Prostate gland (tissue), 2 donors: ENCODE measurements around the gene DLGAP1.

Source experiments
- POLR2A ChIP-seq: fragments of 450-650 bp; IDR thresholded peaks from one replicate; pipeline ENCODE4 v1.6.1; 2016; ENCODE audit warnings: antibody characterized with exemption, mild to moderate bottlenecking
- TF ChIP-seq, protein P1 (sequence below), 4 experiments: fragments of 200-600 bp in 2 of 4; fragments of 450-650 bp in 2 of 4; sonication (generic) in 2 of 4; IDR thresholded peaks; 1 replicate in 3 of 4; 2 replicates in 1 of 4; pipeline ENCODE4 v1.5.1; 2016 to 2019; ENCODE audit warnings: antibody characterized with exemption in 4 of 4, mild to moderate bottlenecking in 2 of 4, moderate library complexity in 2 of 4

DNA sequence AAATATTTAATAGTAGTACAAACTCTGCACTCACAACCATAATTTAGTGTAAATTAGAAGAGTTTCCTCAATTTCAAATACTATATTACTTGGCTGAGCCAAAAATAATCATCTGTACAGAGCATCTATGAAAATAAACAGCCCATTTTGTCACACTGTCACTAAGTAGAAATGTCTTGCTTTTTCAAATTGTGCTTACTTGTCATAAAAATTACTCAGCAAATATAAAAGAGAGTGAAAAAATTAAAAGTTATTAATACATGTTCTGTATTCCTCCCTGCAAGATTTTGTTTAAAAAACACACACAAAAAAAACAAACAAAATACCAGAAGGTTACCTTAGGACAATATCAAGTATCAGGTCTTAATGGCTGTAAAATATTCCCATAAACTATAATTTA, 155.7 kb downstream of the DLGAP1 start:
- TF ChIP-seq, protein P1, sequence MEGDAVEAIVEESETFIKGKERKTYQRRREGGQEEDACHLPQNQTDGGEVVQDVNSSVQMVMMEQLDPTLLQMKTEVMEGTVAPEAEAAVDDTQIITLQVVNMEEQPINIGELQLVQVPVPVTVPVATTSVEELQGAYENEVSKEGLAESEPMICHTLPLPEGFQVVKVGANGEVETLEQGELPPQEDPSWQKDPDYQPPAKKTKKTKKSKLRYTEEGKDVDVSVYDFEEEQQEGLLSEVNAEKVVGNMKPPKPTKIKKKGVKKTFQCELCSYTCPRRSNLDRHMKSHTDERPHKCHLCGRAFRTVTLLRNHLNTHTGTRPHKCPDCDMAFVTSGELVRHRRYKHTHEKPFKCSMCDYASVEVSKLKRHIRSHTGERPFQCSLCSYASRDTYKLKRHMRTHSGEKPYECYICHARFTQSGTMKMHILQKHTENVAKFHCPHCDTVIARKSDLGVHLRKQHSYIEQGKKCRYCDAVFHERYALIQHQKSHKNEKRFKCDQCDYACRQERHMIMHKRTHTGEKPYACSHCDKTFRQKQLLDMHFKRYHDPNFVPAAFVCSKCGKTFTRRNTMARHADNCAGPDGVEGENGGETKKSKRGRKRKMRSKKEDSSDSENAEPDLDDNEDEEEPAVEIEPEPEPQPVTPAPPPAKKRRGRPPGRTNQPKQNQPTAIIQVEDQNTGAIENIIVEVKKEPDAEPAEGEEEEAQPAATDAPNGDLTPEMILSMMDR (IDR thresholded peaks at IDR 0.05), result no peak
- no peak for TF ChIP-seq POLR2A
